CD4-positive, alpha-beta T cell treated with Interleukin-15 for 1 hour (primary cell): ENCODE results near the gene CFAP92.

Experiments used
- DNase-seq: peaks from one replicate; pipeline ENCODE4 v3.0.0-alpha.2; 2020

The CFAP92 gene

GRCh38 chr3:128993461-128994172 lies at the start of gene CFAP92:
CFAP92 (minus strand) TSS chr3:128994076; CDS start chr3:128993304, 772 bp downstream.
- peak; percentile 93 for DNase-seq

GRCh38 chr3:129040579-129041300 lies 46.9 kb upstream of the CFAP92 start:
- DNase-seq = no peak

- no peak for DNase-seq
Observed at GRCh38 chr3:129040039-129040336, 46.1 kb upstream of the CFAP92 start.

- no peak for DNase-seq
Observed at GRCh38 chr3:129039271-129040038, 45.6 kb upstream of the CFAP92 start.

- DNase-seq = no peak
Observed at GRCh38 chr3:129038121-129038855, 44.4 kb upstream of the CFAP92 start.

GRCh38 chr3:129037093-129037419 lies 43.2 kb upstream of the CFAP92 start:
- DNase-seq = no peak

GRCh38 chr3:129036222-129037092 lies 42.6 kb upstream of the CFAP92 start:
- DNase-seq = no peak

- DNase-seq = no peak
Observed at GRCh38 chr3:129035360-129036221, 41.7 kb upstream of the CFAP92 start.

- no peak for DNase-seq
Observed at GRCh38 chr3:129034642-129035041, 40.8 kb upstream of the CFAP92 start.

GRCh38 chr3:129033633-129034321 lies 39.9 kb upstream of the CFAP92 start:
- DNase-seq = no peak

GRCh38 chr3:129033151-129033550 lies 39.3 kb upstream of the CFAP92 start:
- no peak for DNase-seq

- DNase-seq = no peak
Observed at GRCh38 chr3:129032716-129033115, 38.8 kb upstream of the CFAP92 start.

- no peak for DNase-seq
Observed at GRCh38 chr3:129031476-129032215, 37.8 kb upstream of the CFAP92 start.

- no peak for DNase-seq
Observed at GRCh38 chr3:129030611-129031010, 36.7 kb upstream of the CFAP92 start.

- no peak for DNase-seq
Observed at GRCh38 chr3:129028866-129029265, 35.0 kb upstream of the CFAP92 start.

GRCh38 chr3:129027544-129027880 lies 33.6 kb upstream of the CFAP92 start:
- DNase-seq = no peak

- DNase-seq = peak; percentile 94
Observed at GRCh38 chr3:129026728-129027543, 33.1 kb upstream of the CFAP92 start.

GRCh38 chr3:129025691-129026435 lies 32.0 kb upstream of the CFAP92 start:
- DNase-seq = no peak
